ENCODE data around the gene ZNF451.
A peak's percentile ranks its signal among the peaks of the same experiment; 100 is the strongest.
"Not testable (repeated sequence)": the region's sequence is repeated elsewhere in the genome, so short reads cannot be mapped to it uniquely, and the experiment has no call there.

ZNF451 gene

GRCh38 chr6:57089687-57090457 lies at the start of gene ZNF451:
TSS of gene ZNF451 (plus strand) at chr6:57090188. CDS start at chr6:57090254, 66 bp downstream.
- TF ChIP-seq ZFX (IDR thresholded peaks at IDR 0.05; ENCODE audit: borderline replicate concordance) (no peak), CTCF (IDR thresholded peaks at IDR 0.05) (no peak)
- peak within 1 kb of the TSS; percentile 76 for H3K27ac ChIP-seq

- not testable (repeated sequence) for H3K27ac ChIP-seq
These were observed 45.9 kb upstream of the ZNF451 start for GRCh38 chr6:57044061-57044460.

GRCh38 chr6:57044568-57044967 lies 45.4 kb upstream of the ZNF451 start:
- H3K27ac ChIP-seq: no peak overlapping the region
- TF ChIP-seq CTCF (IDR thresholded peaks at IDR 0.05): no peak
- no peak for TF ChIP-seq ZFX (IDR thresholded peaks at IDR 0.05; ENCODE audit: borderline replicate concordance)

GRCh38 chr6:57046332-57047256 lies 43.4 kb upstream of the ZNF451 start, which contains the start of gene KIAA1586:
TSS of gene KIAA1586 (plus strand) at chr6:57046693. CDS start at chr6:57046756, 63 bp downstream.
- peak within 1 kb of the TSS; percentile 64 for H3K27ac ChIP-seq

GRCh38 chr6:57047257-57047585 lies 42.8 kb upstream of the ZNF451 start:
- not testable (repeated sequence) for H3K27ac ChIP-seq

- H3K27ac ChIP-seq: not testable (repeated sequence)
These were observed 42.1 kb upstream of the ZNF451 start for GRCh38 chr6:57047859-57048258.

- no peak overlapping the region for H3K27ac ChIP-seq
- TF ChIP-seq ZFX (IDR thresholded peaks at IDR 0.05; ENCODE audit: borderline replicate concordance): no peak
- TF ChIP-seq CTCF (IDR thresholded peaks at IDR 0.05): no peak
These were observed 41.4 kb upstream of the ZNF451 start for GRCh38 chr6:57048577-57048976.

GRCh38 chr6:57063847-57064246 lies 26.1 kb upstream of the ZNF451 start:
- no peak for TF ChIP-seq CTCF (IDR thresholded peaks at IDR 0.05)
- no peak for TF ChIP-seq ZFX (IDR thresholded peaks at IDR 0.05; ENCODE audit: borderline replicate concordance)
- H3K27ac ChIP-seq: no peak overlapping the region

- no peak for TF ChIP-seq CTCF (IDR thresholded peaks at IDR 0.05)
- no peak for TF ChIP-seq ZFX (IDR thresholded peaks at IDR 0.05; ENCODE audit: borderline replicate concordance)
- no peak overlapping the region for H3K27ac ChIP-seq
These were observed 25.2 kb upstream of the ZNF451 start for GRCh38 chr6:57064809-57065208.

All from 22Rv1 (cell line).